SW480 (cell line): ENCODE data around the gene LMBR1.
A peak's percentile ranks its signal among the peaks of the same experiment; 100 is the strongest.
"Not testable (repeated sequence)": the region's sequence is repeated elsewhere in the genome, so short reads cannot be mapped to it uniquely, and the experiment has no call there.

ENCODE experiments used
- DNase-seq: peaks from one replicate; pipeline ENCODE4 v3.0.0-alpha.2; 2016; ENCODE audit warnings: low spot score

The LMBR1 gene

DNA sequence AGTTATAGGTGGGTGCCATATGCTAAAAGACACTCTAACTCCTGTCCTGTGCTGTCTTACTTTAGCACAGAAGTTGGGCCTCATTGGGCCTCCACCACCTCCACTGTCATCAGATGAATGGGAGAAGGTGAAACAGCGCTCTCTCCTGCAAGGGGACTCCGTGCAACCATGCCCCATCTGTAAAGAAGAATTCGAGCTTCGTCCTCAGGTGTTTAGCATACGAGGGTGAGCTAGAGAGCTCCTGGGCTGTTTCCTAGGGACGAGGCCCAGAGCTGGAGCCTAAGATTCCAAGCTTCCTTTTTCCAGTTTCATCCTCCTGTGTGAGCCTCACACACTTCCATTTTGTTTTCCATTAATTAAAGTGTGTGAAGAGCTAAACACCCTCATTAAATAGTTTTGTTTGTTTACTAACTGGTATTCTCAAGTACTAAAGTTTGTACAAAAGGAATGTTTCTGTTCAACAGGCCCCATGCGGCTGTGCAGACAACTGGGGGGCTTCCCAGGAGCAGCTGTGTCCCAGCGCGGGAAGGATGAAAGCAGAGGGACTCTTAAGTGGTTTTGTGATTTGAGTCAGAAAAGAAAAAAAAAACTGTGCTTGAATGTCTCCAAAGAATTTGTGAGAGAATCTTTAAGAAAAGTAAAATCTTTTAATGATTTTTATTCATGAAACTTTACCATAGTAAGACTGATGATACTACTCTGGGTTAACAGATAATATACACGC, 238.3 kb downstream of the LMBR1 start:
- no peak for DNase-seq

DNA sequence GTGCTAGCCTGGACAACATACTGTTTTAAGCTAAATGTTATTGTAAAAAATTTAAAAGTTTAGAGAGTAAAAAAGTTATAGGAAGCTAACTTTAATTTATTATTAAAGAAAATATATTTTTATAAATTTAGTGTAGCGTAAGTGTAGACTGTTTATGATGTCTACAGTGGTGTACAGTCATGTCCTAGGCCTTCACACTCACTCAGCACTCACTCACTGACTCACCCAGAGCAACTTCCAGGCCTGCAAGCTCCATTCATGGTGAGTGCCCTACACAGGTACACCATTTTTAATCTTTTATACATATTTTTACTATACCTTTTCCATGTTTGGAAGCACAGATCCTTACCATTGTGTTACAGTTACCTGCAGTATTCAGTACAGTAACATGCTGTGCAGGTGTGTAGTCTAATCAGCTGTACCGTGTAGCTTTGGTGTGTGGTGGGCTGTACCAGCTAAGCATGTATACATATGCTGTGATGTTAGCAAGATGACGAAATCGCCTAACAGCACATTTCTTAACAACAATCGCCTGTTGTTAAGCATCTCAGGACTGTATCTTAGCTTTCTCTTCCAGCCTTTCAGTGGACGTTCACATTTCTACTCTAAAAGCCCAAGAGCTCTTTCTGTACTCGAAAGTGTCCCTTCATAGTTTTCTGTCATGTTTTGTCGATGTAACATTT, 240.0 kb downstream of the LMBR1 start:
- no peak for DNase-seq

DNA sequence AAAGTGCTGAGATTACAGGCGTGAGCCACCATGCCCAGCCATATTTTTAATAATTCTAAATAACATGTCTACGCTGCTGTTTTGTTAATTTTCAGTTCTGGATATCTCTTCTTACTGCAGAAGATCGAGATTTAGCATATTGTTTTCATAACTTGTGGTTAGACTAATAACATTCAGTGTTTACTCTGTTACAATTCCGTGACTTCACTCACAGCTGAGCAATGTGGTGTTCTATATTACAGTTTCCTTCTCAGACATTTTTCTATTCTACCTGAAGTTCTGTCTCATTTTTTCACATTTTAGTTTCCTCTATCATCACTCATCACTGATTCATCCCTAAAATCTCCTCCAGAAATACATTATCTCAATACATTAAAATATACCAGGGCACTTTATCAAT, 241.5 kb downstream of the LMBR1 start:
- no peak for DNase-seq

DNA sequence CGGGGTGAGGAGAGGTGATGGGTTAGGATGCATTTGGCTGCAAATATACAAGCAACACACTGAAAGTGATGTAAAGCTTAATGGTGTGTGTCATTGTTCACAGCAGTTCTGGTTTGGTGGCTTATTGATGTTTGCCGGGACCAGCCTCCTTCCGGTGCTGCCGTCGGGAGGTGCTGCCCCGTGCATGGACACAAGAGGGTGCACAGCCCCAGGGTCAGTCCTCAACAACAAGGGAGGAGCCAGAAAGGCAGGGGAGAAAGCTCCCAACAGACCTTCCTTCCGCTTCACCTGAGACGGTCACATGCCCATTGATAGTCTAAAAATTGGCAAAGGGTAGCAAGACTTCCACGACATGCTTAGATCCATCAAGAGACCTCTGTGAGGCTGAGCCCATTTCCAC, 242.9 kb downstream of the LMBR1 start:
- peak; percentile 31 for DNase-seq

DNA sequence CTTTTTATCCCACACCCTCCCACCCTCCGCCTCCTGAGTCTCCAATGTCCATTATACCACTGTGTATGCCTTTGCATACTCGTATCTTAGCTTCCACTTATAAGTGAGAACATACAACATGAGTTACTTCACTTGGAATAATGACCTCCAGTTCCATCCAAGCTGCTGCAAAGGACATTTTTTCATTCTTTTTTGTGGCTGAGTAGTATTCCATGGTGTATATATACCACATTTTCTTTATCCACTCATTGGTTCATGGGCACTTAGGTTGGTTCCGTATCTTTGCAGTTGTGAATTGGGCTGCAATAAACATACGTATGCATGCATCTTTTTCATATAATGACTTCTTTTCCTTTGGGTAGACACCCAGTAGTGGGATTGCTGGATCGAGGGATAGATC, 245.7 kb downstream of the LMBR1 start:
- not testable (repeated sequence) for DNase-seq

DNA sequence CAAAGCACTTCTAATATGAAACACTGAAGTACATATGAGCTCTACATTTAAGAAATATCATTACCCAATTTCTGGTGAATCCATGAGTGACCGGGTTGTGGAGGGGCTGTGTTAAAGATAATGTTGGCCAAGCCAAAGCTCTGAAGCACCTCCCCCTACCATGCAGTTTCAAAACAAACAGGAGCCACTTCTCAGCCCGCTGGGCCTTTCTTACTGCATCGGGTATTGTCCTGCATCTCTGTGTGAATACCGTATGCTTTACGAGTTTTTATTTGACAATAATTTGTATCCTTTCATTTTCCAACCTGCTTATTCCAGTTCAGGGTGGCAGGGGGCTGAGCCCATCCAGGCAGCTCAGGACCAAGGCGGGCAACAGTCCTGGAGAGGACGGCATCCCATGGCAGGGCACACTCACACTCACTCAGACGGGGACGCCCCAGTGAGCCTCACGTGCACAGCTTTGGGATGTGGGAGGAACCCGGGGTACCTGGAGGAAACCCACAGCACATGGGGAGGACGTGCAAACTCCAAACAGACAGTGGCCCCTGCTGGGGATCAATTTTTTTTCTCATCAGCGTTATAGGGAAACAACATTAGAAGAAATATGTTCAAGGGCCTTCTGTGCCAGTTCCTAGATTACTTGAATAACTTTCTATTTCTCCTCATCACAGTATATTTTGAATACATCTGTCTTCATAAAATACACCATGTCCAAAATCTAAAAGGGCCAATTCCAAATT, 250.5 kb downstream of the LMBR1 start:
- DNase-seq = no peak

DNA sequence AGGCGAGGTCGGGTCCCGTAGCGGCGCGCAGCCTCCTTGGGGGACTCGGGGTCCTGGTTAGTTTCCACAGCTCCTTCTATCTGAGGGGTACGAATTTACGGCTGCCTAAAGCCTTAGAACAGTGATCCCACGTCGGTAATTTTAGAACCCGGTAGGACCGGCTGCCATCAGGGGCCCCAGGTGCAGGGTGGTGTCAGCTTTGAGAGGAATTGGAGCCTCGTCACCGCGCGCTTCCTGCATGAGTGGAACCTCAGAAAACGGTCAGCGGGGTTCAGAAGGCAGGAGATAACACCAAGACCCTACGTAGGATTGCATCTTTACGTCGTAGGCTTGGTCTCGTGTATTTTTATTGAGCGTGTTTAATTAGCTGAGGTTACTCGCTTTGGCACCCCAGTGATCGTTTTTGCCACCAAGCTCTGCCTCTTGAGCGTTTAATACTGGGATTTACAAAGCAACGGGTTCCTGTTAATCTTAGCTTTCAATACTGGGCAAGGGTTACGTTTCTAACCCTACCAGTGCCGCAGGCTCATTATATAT, 252.0 kb downstream of the LMBR1 start:
- peak; percentile 64 for DNase-seq

DNA sequence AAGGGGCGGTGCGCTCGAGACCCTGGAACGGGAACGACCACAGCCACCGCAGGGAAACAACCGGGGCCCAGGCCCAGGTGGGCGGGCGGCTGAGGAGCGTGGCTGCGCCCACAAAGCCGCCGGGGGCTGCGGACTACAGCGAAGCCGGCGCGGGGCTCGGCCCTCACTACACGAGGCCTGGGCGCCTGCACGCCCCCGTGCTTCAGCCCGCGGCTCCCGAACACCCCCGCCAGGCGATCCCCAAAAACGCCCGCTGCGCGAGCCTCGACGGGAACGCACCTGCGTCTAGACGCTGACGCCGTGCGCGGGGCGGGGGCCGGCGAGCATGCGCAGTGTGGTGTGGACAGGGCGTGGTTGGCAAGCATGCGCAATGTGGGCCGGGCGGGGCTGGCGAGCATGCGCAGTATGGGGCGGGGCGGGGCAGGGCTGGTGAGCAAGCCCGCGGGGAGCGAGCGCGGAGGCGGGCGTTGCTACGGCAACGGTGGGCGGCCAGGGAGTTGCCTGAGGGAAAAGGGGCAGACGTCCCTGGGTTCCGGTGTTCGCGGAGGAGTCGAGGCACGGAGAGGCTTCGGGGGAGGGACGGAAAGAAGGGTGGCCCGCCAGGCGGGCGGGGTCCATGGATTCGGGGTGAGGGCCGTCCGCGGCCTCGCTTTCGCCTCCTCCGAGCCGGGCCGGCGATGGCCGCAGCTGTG, 252.6 kb downstream of the LMBR1 start, which contains the start of gene RNF32:
Gene RNF32, plus strand, starts transcription at position 518 of the 692 bp plus-strand sequence. CDS start 3,104 bp downstream, outside the sequence.
- peak; percentile 86 for DNase-seq

DNA sequence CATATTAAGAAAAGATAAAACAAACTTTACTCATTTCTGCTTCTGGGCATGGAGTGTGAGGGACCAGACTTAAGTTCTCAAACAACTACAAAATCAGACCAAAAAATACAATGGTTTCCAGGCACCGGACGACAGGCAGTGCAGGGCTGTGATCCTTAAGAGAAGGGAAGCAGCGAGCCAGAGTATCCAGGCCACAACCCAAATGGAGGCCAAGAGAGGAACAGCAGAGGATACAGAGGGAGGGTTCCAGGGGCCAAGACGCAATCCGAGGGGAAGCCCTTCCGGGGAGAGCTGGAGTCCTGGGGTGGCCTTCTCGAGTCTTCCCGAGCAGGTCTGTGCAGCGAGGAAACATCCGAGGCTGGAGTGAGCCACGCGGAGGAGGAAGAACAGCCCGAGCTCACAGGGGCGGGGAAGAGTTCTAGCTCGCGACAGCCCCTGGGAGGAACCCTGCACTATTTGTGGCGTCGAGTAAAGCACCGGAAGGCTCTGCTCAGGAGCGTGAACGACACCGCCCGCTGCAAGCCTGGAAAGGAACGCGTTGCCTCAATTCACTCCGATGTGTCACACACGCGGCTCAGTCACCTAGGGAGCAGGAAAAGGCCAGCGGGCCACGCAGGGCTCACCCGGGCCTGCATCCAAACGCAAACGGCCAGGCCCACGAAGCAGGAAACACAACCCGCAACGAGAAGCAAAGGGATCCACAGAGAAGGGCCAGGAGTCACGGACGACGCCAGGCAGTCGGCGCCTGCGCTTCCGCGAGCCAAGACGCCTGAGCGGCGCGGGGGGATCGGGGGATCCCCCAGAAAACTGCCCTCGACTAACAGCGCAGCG, 253.3 kb downstream of the LMBR1 start:
- no peak for DNase-seq

DNA sequence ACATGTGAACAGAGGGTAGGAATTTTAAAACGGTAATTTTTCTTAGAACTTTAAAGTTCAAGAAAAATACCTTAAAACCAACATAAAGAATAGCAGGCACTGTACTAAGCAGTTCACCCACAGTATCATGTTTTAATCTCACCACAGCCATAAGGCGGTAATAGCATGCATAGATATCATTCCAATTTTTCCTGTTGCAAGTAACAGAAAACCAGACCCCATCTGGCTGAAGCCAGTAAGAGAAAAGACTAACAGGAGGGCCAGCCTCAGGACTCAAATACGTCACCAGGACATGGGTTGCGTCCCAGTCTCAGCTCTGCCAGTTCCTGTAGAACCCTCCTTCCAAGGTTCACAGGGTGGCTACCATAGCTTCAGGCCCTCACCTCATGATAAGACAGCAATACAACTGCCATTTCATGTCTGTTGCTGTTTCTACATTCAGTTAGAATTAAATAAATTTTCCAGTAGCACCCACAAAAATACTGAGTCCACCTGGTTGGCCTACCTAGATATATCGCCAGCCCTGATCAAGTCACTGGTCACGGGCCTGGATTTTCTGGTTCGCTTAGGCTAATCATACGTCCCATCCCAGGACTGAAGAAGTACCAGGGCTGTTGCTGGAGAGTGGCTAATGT, 254.4 kb downstream of the LMBR1 start:
- no peak for DNase-seq

DNA sequence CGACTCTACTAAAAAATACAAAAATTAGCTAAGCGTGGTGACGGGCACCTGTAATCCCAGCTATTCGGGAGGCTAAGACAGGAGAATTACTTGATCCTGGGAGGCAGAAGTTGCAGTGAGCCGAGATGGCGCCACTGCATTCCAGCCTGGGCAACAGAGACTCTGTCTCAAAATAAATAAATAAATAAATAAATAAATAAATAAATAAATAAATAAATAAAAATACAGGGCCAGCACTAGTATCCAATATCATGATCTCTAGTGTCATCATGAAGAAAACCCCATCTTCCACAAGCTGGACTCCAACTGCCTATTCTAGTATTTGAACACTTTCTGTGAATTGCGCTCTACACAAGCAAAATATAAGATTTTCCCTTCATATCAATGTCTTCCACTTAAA, 255.9 kb downstream of the LMBR1 start:
- DNase-seq = not testable (repeated sequence)

DNA sequence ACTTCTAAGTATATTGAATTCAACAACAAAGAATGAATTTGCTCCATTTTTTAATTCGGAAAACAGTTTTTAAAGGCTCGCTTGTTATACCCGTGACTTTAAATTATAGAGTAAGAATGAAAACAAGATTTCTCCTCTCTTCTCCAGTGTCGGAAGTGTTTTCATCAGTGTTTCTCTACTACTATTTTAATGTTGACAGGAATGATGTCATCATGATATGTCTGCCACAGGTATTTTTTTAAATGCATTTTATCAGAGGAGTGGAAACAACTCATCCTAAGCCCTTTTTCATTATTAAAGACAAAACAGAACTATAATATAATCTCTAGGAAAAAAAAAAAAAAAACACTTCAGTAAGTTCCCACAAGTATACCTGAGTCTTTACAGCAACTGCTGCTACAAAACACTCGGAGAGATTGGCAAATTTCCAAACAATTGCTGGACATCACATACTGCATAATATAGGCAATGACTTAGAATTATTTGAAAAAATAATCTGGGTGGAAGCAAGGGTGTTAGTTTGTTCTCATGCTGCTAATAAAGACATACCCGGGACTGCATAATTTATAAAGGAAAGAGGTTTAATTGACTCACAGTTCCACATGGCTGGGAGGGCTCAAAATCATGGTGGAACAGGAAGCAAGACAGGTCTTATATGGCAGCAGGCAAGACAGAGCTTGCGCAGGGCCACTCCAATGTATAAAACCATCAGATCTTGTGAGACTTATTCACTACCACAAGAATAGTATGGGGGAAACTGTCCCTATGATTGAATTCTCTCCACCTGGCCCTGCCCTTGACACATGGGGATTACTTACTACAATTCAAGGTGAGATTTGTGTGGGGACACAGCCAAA, 257.2 kb downstream of the LMBR1 start:
- DNase-seq = no peak

DNA sequence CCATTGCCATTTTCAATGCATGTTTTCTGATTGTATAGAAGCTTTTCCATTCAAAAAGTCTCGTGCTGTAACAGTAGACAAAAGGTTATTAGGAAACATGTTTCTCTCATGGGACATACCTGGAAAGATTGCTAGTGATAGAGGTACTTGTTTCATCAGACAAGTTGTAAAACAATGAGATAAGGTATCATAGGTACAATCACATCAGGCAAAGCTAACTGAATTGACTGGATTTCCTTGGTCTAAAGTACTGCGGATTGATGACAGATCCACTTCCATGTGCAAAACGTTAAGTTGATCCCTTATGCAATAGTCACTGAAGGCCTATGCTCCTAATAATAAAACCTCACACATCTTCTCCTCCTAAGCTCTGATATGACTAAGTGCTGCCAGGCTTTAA, 258.9 kb downstream of the LMBR1 start:
- no peak for DNase-seq

DNA sequence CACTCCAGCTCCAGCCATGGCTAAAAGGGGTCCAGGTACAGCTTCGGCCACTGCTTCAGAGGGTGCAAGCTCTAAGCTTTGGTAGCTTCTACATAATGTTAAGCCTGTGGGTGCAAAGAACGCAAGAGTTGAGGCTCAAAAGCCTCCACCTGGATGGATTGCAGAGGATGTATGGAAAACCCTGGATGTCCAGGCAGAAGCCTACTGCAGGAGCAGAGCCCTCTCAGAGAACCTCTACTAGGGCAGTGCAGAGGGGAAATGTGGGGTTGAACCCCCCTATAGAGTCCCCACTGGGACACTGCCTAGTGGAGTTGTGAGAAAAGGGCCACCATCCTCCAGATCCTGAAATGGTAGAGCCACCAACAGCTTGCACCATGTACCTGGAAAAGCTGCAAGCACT, 263.1 kb downstream of the LMBR1 start:
- no peak for DNase-seq

DNA sequence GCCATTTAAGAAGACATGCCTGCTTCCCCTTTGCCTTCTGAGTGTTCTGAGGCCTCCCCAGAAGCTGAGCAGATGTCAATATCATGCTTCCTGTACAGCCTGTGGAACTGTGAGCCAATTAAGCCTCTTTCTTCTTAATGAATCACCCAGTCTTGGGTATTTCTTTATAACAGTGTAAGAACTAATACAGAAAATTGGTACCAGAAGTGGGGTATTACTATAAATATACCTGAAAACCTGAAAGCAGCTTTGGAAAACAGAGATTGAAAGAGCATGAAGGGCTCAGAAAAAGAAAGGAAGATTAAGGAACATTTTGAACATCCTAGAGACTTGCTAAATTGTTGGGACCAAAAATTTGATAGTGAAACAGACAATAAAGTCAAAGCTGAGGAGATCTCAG, 264.4 kb downstream of the LMBR1 start:
- no peak for DNase-seq
